Activated CD4-positive, CD25-positive, alpha-beta regulatory T cell treated with anti-CD3 and anti-CD28 coated beads, Interleukin-2, amount 50 U/mL, for 24 hours (primary cell): ENCODE results near the gene TUBB1.
A peak's percentile ranks its signal among the peaks of the same experiment; 100 is the strongest.

ENCODE experiments used
- ATAC-seq, 2 donors: fragments of 150-1000 bp; cut with Tn5 transposase; one replicate each; pipeline ENCODE4 v1.10.0; 2021; ENCODE audit warnings: mild to moderate bottlenecking in 1 of 2, moderate library complexity in 1 of 2

TUBB1 gene

GRCh38 chr20:58990651-58991445 lies 28.4 kb upstream of the TUBB1 start:
- ATAC-seq: no peak

DNA sequence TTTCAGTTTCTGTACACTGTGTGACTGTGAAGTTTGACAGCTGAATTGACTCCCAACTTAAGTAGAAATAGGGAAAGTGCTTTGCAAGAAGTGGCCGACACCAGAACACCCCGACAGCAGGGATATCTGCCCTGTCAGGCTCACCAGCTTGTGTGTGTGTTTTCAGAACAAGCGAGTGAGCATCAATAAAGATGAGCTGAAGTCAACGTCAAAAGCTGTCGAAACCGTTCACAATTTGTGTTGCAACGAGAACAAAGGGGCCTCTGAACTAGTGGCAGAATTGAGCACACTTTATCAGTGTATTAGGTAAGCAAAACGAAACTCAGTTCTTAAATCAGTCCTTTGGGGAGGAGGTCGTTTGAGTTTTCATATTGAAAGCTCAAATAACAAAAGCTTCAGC lies 27.5 kb upstream of the TUBB1 start:
- no peak for ATAC-seq

- ATAC-seq: no peak
Measured at GRCh38 chr20:58992911-58993310, 26.3 kb upstream of the TUBB1 start.

- ATAC-seq: no peak
Measured at GRCh38 chr20:58993332-58994248, 25.6 kb upstream of the TUBB1 start.

GRCh38 chr20:58994390-58995159 lies 24.7 kb upstream of the TUBB1 start:
- ATAC-seq: no peak

DNA sequence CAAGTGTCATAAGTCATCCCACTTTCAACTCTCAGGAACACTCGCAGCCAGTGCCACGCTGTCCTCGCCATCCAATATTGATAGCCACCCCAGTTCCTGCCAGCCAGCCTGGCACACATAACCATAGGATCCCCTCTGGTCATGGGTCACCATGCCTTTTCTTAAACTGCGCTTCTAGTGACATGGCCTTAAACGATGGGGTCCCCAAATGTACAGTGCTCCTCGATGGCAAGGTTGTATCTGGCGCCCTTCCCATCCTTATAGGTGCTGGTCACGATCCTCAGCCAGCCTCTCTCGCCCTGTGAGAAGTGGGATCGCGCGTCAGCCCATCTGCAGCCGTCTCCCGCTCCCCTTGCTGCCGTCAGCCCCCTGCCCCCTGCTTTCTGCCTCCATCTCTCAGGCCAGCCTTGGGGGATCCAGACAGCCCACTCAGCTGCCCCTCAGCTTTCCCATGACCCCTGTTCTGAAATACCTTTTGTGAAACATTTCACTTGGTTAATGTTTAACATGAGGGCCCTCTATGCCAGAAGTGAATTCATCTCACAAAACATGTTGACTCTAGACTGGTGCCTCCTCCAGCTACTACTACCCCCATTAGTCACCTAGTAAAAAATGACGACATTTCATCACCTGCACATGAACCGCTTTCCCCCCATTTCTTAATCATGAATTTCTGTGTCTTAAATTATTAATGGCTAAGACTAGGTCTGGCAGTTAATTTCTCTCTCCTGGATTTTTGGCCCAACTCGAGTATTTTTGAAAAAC lies 23.6 kb upstream of the TUBB1 start:
- ATAC-seq: no peak

- no peak for ATAC-seq
Measured at GRCh38 chr20:58996226-58996611, 23.0 kb upstream of the TUBB1 start.

- ATAC-seq: no peak
Measured at GRCh38 chr20:58997141-58997770, 22.0 kb upstream of the TUBB1 start.

GRCh38 chr20:58998656-58999055 lies 20.6 kb upstream of the TUBB1 start:
- ATAC-seq: no peak

- no peak for ATAC-seq
Measured at GRCh38 chr20:59000326-59000725, 18.9 kb upstream of the TUBB1 start.

GRCh38 chr20:59001068-59001448 lies 18.2 kb upstream of the TUBB1 start:
- no peak for ATAC-seq

GRCh38 chr20:59001449-59002171 lies 17.6 kb upstream of the TUBB1 start:
- ATAC-seq: no peak

DNA sequence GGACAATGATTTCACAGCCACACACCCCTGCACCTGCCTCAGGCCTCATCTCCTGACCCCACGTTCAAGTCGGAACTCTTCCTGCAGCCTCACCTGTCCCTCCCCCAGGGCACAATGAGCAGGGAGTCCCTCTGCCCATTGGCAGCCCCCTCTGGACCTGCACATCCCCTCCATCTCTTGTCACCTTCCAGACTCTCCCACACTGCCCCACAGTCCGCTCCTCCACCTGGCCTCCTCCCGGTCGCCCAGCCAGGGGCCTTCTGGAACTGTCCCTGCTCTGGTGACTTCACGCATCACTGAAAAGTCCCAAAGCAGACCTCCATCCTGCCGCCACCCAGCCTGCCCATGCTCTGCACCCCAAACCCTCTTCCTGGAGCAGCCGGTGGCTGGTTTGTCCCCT lies 16.8 kb upstream of the TUBB1 start:
- ATAC-seq: no peak

DNA sequence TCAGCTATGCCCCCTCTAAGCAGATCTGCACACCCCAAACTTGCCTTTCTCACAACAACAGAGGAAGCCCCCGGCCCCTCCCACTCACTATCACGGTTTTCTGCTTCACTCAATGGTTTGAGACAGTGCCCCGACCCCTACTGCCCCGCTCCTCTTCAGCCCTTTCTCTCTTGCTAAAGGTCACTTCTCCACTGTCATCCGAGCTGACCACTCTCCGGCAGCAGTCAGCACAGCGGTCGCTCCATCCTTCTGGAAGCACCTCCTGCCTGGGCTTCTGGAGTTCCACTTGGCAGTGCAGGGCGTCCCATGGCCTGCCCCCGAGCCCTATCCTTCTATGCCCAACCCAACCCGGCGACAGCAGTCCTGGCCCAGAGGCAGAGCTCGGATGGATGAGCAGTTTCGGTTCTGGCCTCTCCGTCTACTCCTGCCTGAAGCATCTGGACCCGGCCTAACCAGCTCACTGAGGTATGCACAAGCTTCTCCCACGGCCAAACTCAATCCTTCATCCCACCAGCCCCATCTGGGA lies 16.3 kb upstream of the TUBB1 start:
- ATAC-seq: no peak

DNA sequence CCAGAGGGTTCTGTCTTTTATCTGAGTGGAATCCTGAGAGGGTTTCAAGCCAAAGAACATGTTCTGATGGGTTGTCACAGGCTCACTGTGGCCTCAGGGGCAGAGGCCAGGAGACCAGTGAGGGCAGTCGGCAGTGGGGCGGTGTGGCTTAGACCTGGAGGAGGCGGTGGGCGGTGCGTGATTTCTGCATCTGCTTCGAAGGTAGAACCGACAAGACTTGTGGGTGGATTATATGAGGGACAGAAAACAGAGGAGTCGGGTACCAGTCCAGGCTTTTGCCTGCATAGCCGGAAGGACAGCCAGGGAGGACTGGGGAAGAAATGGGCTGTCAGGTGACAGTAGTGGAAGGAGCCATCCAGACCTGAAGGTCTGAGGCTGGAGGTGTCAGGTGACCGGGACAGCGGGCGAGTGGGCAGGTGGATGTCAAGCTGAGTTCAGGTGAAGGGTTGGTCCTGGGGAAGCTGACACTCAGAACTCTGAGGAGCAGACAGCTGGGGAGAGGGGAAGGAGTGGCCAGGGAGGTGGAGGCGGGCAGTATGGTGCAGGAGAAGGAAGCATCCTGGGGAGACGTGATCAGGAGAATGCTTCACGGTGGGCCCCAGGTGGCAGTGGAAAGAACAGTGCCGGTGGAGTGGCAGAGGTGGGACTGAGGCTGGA lies 15.3 kb upstream of the TUBB1 start:
- no peak for ATAC-seq

DNA sequence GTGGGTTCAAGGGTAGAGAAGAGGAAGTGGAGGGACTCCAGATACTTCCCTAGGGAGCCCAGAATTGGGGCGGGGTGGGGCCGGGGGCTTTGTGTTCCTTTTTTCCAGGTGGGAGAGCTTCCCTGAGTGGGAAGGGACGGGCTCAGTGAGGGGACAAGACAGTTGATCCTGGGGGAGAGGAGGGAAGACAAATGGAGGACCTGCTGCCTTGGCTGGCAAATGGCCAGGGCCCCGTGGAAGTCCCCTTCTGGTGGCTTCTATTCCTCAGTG lies 14.8 kb upstream of the TUBB1 start:
- ATAC-seq: no peak

- ATAC-seq: peak; percentile 36 to 42
Measured at GRCh38 chr20:59004763-59005522, 14.3 kb upstream of the TUBB1 start.

DNA sequence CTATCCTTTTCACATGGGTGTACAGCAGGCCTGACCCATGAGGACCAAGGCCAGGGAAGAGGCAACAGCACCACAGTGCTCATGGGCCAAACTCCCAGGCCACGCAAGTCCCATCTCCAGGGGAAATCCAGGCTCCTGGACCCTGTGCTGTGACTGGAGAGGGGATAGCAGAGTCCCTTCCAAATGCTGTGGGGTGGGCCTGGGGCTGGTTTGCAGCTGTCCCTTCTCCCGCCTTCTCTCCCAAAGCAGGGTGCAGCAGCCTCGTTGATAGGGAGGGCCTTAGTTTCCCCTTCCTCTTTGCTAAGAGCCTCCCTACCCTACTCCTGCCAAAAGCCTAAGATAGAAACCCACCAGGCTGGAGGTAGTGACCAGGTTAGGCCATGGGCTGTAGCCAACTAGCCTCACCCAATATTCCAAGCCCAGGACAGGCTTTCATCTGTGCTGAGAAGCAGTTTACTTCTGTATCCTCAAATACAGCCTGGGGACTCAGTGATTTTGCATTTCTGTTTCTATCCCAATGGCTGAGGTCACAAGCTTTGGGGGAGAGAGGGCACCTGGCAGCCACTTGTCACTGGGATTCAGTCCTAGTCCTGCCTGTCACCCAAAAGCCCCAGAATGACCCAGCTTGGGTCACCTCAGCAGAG lies 13.6 kb upstream of the TUBB1 start:
- no peak for ATAC-seq

- ATAC-seq: peak in 1 of 2 donors; percentile 4
Measured at GRCh38 chr20:59006167-59006863, 12.9 kb upstream of the TUBB1 start.
